B cell (primary cell): ENCODE results near the gene HOXD3. TPM values are rescaled to one million over a fixed set of nuclear protein-coding genes. Genes with fewer than 3 reads are reported as not detected.

Experiments used
- ATAC-seq: fragments of 200-7000 bp; cut with Tn5 transposase; one replicate; pipeline ENCODE4 v1.10.0; 2021; ENCODE audit warnings: low read depth, mild to moderate bottlenecking, moderate number of reproducible peaks, moderate library complexity
- CTCF ChIA-PET: fragments of 350-600 bp; sonication (Branson Sonifier 250); formaldehyde crosslinking; loops from one replicate; lab custom pipeline; 2021; ENCODE audit warnings: antibody characterized with exemption, inconsistent platforms; lab: Charles Lee
- POLR2A ChIA-PET: fragments of 350-600 bp; sonication (Branson Sonifier 250); formaldehyde crosslinking; loops from one replicate; lab custom pipeline; 2021; ENCODE audit warnings: antibody characterized with exemption; lab: Charles Lee
- DNase-seq: peaks from one replicate; pipeline ENCODE4 v3.0.0; 2013
- H2AFZ ChIP-seq: 2 replicates; pipeline ENCODE4 v1.6.1; 2012; ENCODE audit warnings: mild to moderate bottlenecking, low read depth, low read length; ENCODE audit not compliant: insufficient read depth, poor library complexity, severe bottlenecking
- H3K27ac ChIP-seq, 2 donors: 1 replicate in 1 of 2; 2 replicates in 1 of 2; pipeline ENCODE4 v1.5.1; 2012 to 2013; ENCODE audit warnings: low read length in 2 of 2, mild to moderate bottlenecking in 2 of 2, moderate library complexity in 1 of 2
- H3K27me3 ChIP-seq, 4 experiments: fragments of 200-600 bp in 1 of 4; sonication (generic) in 1 of 4; replicated peaks in 1 of 4; 1 replicate in 2 of 4; 2 replicates in 2 of 4; pipeline versions ENCODE4 v1.6.1 to v1.7.0; 2013 to 2016; ENCODE audit warnings: low read length in 3 of 4, mild to moderate bottlenecking in 2 of 4, mixed read lengths in 1 of 4, moderate library complexity in 1 of 4; ENCODE audit not compliant: insufficient read depth in 4 of 4, control insufficient read depth in 3 of 4; ENCODE audit errors: control extremely low read depth in 1 of 4
- H3K36me3 ChIP-seq, 2 experiments: replicated peaks in 1 of 2; 1 replicate in 1 of 2; 2 replicates in 1 of 2; pipeline versions ENCODE4 v1.6.1 to v1.7.1; 2013; ENCODE audit warnings: low read length in 1 of 2; ENCODE audit not compliant: insufficient read depth in 2 of 2, control insufficient read depth in 1 of 2; ENCODE audit errors: control extremely low read depth in 1 of 2, extremely low read depth in 1 of 2
- H3K4me1 ChIP-seq, 2 donors: fragments of 200-600 bp in 1 of 2; sonication (generic) in 1 of 2; 1 replicate in 1 of 2; 2 replicates in 1 of 2; pipeline versions ENCODE4 v1.5.1 to v1.6.1; 2013 to 2017; ENCODE audit warnings: low read length in 2 of 2; ENCODE audit not compliant: control insufficient read depth in 2 of 2, insufficient read depth in 2 of 2
- H3K4me2 ChIP-seq: replicated peaks from 2 replicates; pipeline ENCODE3; 2012; ENCODE audit warnings: mild to moderate bottlenecking, low read depth, low read length; ENCODE audit not compliant: poor library complexity, severe bottlenecking
- H3K4me3 ChIP-seq, 5 experiments: fragments of 200-600 bp in 1 of 5; sonication (generic) in 1 of 5; 1 replicate in 3 of 5; 2 replicates in 2 of 5; pipeline versions ENCODE4 v1.5.1 to v1.7.0; 2011 to 2016; ENCODE audit warnings: low read length in 4 of 5, mild to moderate bottlenecking in 4 of 5, low read depth in 2 of 5, control low read depth in 1 of 5, moderate library complexity in 1 of 5; ENCODE audit not compliant: insufficient read depth in 1 of 5; ENCODE audit errors: control extremely low read depth in 1 of 5, extremely low read depth in 1 of 5
- H3K79me2 ChIP-seq: fragments of 200-600 bp; sonication (generic); one replicate; pipeline ENCODE4 v1.6.0; 2016; ENCODE audit warnings: low read length; ENCODE audit not compliant: control insufficient read depth, insufficient read depth
- H3K9ac ChIP-seq: fragments of 200-600 bp; sonication (generic); 2 replicates; pipeline ENCODE4 v1.6.1; 2017; ENCODE audit warnings: mild to moderate bottlenecking, low read length, moderate library complexity
- H3K9me3 ChIP-seq, 3 donors: one replicate each; pipeline versions ENCODE4 v1.6.1 to v1.7.1; 2013; ENCODE audit warnings: low read length in 2 of 3; ENCODE audit not compliant: control insufficient read depth in 2 of 3, insufficient read depth in 1 of 3; ENCODE audit errors: control extremely low read depth in 1 of 3
- H4K20me1 ChIP-seq: 2 replicates; pipeline ENCODE4 v1.6.0; 2012; ENCODE audit warnings: mild to moderate bottlenecking, low read length; ENCODE audit not compliant: insufficient read depth, control insufficient read depth, poor library complexity, severe bottlenecking
- H3K27ac Mint-ChIP-seq: one replicate; pipeline ENCODE4 v1.8.0; 2021; ENCODE audit warnings: mixed read lengths
- H3K27me3 Mint-ChIP-seq: one replicate; pipeline ENCODE4 v1.8.0; 2021; ENCODE audit warnings: mixed read lengths
- H3K4me1 Mint-ChIP-seq: one replicate; pipeline ENCODE4 v1.8.0; 2021; ENCODE audit warnings: mixed read lengths
- H3K4me3 Mint-ChIP-seq: one replicate; pipeline ENCODE4 v1.8.0; 2021; ENCODE audit warnings: mixed read lengths
- H3K9me3 Mint-ChIP-seq: one replicate; pipeline ENCODE4 v1.8.0; 2022; ENCODE audit warnings: mixed read lengths; ENCODE audit not compliant: insufficient read depth
- EZH2 ChIP-seq: IDR thresholded peaks from 2 replicates; pipeline ENCODE4 v1.6.1; 2012; ENCODE audit warnings: borderline replicate concordance, low read depth, mild to moderate bottlenecking, moderate library complexity, low read length; ENCODE audit not compliant: insufficient read depth, poor library complexity, severe bottlenecking
- WGBS: methylation state at CpG from one replicate; pipeline ENCODE4 v1.1.5; 2013; ENCODE audit warnings: missing lambda C conversion rate; ENCODE audit not compliant: insufficient coverage; 5-methylcytosine and 5-hydroxymethylcytosine counted together
- intact Hi-C: fragments of 100-400 bp; cut with micrococcal nuclease; formaldehyde crosslinking; loops from one replicate; pipeline ENCODE4 v1.10.0; 2022
- polyA plus RNA-seq: library from polyadenylated mRNA; depleted of rRNA; stranded (reverse); fragments of >200 nt; gene quantifications from 2 replicates; pipeline ENCODE4 v1.2.3, GENCODE V29; 2012
- total RNA-seq, 2 donors: library from RNA; stranded (reverse); fragments of 120-200 nt in 1 of 2; gene quantifications; 1 replicate in 1 of 2; 2 replicates in 1 of 2; pipeline versions ENCODE4 v1.2.3 to v1.2.4, GENCODE V29; 2013 to 2022
- TF ChIP-seq, protein P1 (sequence below): fragments of 200-600 bp; IDR thresholded peaks from one replicate; pipeline ENCODE4 v1.8.0; 2022; ENCODE audit warnings: antibody characterized with exemption, mild to moderate bottlenecking

Gene HOXD3
- total and polyA plus RNA-seq, 2 donors (not counting 1 experiment from before 2014, with no cell fraction given) = not detected

DNA sequence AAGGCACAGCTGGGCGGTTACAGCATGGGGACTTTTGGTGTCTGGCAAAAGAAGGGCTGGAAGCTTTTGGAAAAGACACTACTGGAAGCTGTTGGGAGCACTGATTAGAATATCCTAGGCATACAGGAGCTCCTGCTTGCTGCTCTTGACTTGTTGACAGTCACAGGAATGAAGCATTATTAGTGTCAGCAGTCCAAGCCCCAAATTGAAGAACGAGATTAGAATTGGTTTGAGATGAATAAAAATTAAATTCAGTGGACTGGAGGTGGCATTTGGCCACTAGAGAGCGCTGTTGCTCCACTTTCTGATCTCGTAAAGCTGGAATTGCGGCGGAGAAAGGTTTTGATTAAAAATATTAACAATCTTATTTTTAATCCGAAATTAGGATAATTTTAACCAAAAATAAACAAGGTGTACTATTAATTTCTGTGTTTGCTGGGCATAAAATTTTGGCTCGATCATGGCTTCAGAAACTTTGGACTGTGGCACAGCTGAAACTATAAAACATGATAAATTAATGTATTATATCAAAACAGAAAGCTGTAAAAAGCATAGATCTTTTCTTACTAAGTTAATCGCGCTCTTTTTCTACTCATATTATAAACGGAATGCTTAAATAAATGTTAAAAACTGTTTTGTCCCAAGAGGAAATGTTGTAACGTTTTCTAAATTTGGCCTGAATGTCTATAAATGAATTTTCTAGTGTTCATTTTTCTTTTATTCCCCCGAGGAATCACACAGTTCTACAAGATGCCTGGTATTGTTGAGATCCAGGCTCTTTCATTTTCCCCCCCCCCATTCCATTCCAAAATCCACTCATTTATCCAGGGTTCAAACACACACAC, 30.0 kb upstream of the HOXD3 start:
- no peak overlapping the region for H3K4me3 ChIP-seq
- no peak overlapping the region for H2AFZ ChIP-seq
- Mint-ChIP-seq H3K4me1 (peaks cover 26% of the 10 kb centered on the region), H3K27me3 (peaks cover 71% of the 10 kb centered on the region), H3K27ac (no peak overlapping the region), H3K4me3 (no peak overlapping the region), H3K9me3 (no peaks in the 10 kb centered on the region)
- H3K27me3 ChIP-seq = peaks cover 0 to 84% (median 65%) of the 10 kb centered on the region in 4 experiments
- TF ChIP-seq, protein P1, sequence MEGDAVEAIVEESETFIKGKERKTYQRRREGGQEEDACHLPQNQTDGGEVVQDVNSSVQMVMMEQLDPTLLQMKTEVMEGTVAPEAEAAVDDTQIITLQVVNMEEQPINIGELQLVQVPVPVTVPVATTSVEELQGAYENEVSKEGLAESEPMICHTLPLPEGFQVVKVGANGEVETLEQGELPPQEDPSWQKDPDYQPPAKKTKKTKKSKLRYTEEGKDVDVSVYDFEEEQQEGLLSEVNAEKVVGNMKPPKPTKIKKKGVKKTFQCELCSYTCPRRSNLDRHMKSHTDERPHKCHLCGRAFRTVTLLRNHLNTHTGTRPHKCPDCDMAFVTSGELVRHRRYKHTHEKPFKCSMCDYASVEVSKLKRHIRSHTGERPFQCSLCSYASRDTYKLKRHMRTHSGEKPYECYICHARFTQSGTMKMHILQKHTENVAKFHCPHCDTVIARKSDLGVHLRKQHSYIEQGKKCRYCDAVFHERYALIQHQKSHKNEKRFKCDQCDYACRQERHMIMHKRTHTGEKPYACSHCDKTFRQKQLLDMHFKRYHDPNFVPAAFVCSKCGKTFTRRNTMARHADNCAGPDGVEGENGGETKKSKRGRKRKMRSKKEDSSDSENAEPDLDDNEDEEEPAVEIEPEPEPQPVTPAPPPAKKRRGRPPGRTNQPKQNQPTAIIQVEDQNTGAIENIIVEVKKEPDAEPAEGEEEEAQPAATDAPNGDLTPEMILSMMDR = peak; percentile 98
- no peak for TF ChIP-seq EZH2
- no peaks in the 10 kb centered on the region for H3K36me3 ChIP-seq
- peaks cover 0 to 39% (median 0%) of the 10 kb centered on the region in 3 donors for H3K9me3 ChIP-seq
- CTCF ChIA-PET = interaction anchor here (0.7 to 4.6 kb wide), 46 partner anchors 10 to 1636 kb away, joined by 3 to 110 read pairs (median 4); no protein-coding TSS in a partner anchor
- no peaks in the 10 kb centered on the region for H4K20me1 ChIP-seq
- intact Hi-C loops = loop anchor here (1.0 to 5.0 kb wide), 5 partner anchors 427 to 1035 kb away; no protein-coding TSS in a partner anchor
- WGBS = 50% methylated on average over 1 of the region's 13 CpGs
- no peak overlapping the region for H3K4me2 ChIP-seq
- peak; percentile 75 for DNase-seq
- H3K4me1 ChIP-seq = peaks cover 24 to 50% of the 10 kb centered on the region in 2 donors
- no peak overlapping the region for H3K9ac ChIP-seq
- POLR2A ChIA-PET = no interaction called here
- H3K27ac ChIP-seq = no peak overlapping the region
- H3K79me2 ChIP-seq = no peaks in the 10 kb centered on the region
- no peak for ATAC-seq

DNA sequence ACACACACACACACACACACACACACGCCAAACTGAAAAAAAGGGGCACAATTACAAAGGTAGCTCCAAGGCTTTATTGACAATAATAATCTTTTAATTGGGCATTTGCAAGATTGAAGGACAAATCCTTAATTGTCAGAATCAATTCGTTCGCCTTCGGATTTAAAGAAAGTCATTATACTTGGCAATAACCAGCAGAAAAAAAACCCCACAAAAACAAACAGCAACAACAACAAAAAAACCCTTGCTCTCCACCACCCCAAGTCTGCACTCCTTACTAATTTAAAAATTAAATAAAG, 29.4 kb upstream of the HOXD3 start:
- H3K27me3 ChIP-seq = peaks cover 0 to 84% (median 68%) of the 10 kb centered on the region in 4 experiments
- no peak overlapping the region for H3K27ac ChIP-seq
- intact Hi-C loops = loop anchor here (1.0 to 5.0 kb wide), 4 partner anchors 511 to 1035 kb away; no protein-coding TSS in a partner anchor
- TF ChIP-seq, protein P1 = no peak
- no peak for TF ChIP-seq EZH2
- POLR2A ChIA-PET = no interaction called here
- peaks cover 25 to 50% of the 10 kb centered on the region in 2 donors for H3K4me1 ChIP-seq
- peaks cover 26% of the 10 kb centered on the region for H3K4me1 Mint-ChIP-seq
- no peak overlapping the region for H2AFZ ChIP-seq
- WGBS = 65% methylated on average over 3 of the region's 4 CpGs
- H3K4me2 ChIP-seq = no peak overlapping the region
- H3K9me3 ChIP-seq = peaks cover 0 to 33% (median 0%) of the 10 kb centered on the region in 3 donors
- ATAC-seq = no peak
- H3K4me3 Mint-ChIP-seq = no peak overlapping the region
- H4K20me1 ChIP-seq = no peaks in the 10 kb centered on the region
- no peak for DNase-seq
- H3K79me2 ChIP-seq = no peaks in the 10 kb centered on the region
- no peak overlapping the region for H3K27ac Mint-ChIP-seq
- peaks cover 72% of the 10 kb centered on the region for H3K27me3 Mint-ChIP-seq
- no peak overlapping the region for H3K9ac ChIP-seq
- H3K9me3 Mint-ChIP-seq = no peaks in the 10 kb centered on the region
- CTCF ChIA-PET = interaction anchor here (0.7 to 4.6 kb wide), 23 partner anchors 11 to 1342 kb away, joined by 3 to 110 read pairs (median 8); no protein-coding TSS in a partner anchor
- H3K36me3 ChIP-seq = no peaks in the 10 kb centered on the region
- no peak overlapping the region for H3K4me3 ChIP-seq
